ENCODE results near the gene MSH5. TPM values are rescaled to one million over a fixed set of nuclear protein-coding genes. Genes with fewer than 3 reads are reported as not detected.

The MSH5 gene
- total RNA-seq: 8.8 TPM

GRCh38 chr6:31739639-31740396 lies at the start of gene MSH5:
MSH5 (plus strand) TSS chr6:31740005; CDS start chr6:31740467, 462 bp downstream.

GRCh38 chr6:31702819-31703716 lies 36.7 kb upstream of the MSH5 start, which contains the start of gene ABHD16A:
ABHD16A (minus strand) TSS chr6:31703324; CDS start chr6:31703281, 43 bp downstream.

GRCh38 chr6:31706599-31706998 lies 33.2 kb upstream of the MSH5 start, which contains the start of gene LY6G6F:
LY6G6F (plus strand) TSS chr6:31706866; CDS start chr6:31706907, 41 bp downstream.

GRCh38 chr6:31715022-31715958 lies 24.5 kb upstream of the MSH5 start, which contains the start of gene LY6G6D:
LY6G6D (plus strand) TSS chr6:31715348; CDS start chr6:31715356, 8 bp downstream.

GRCh38 chr6:31721351-31722020 lies 18.3 kb upstream of the MSH5 start, which contains the start of gene LY6G6C:
LY6G6C (minus strand) TSS chr6:31721746; CDS start chr6:31721679, 67 bp downstream.

GRCh38 chr6:31723245-31723979 lies 16.4 kb upstream of the MSH5 start, which contains the start of gene MPIG6B:
MPIG6B (plus strand) TSS chr6:31723373; CDS start chr6:31723384, 11 bp downstream.

GRCh38 chr6:31728767-31729514 lies 10.9 kb upstream of the MSH5 start, which contains the start of gene DDAH2:
DDAH2 (minus strand) TSS chr6:31729299; CDS start chr6:31729161, 138 bp downstream.

GRCh38 chr6:31736021-31736767 lies 3.6 kb upstream of the MSH5 start, which contains the start of gene CLIC1:
CLIC1 (minus strand) TSS chr6:31736530; CDS start chr6:31736300, 230 bp downstream.

GRCh38 chr6:31762356-31762755 lies 22.6 kb downstream of the MSH5 start, which contains the start of gene SAPCD1:
SAPCD1 (plus strand) TSS chr6:31762656; CDS start chr6:31763055, 399 bp downstream.

GRCh38 chr6:31776989-31777666 lies 37.3 kb downstream of the MSH5 start, which contains the start of gene VWA7:
VWA7 (minus strand) TSS chr6:31777328; CDS start chr6:31776779, 549 bp downstream.

GRCh38 chr6:31795616-31796298 lies 56.0 kb downstream of the MSH5 start, which contains the start of gene VARS1:
VARS1 (minus strand) TSS chr6:31795752; CDS start chr6:31795217, 535 bp downstream.

GRCh38 chr6:31806470-31807272 lies 66.9 kb downstream of the MSH5 start, which contains the start of gene LSM2:
LSM2 (minus strand) TSS chr6:31806966; CDS start chr6:31806757, 209 bp downstream.

